Spleen (tissue), 11 donors: Measurements from ENCODE around the gene ST3GAL3. TPM values are rescaled to one million over a fixed set of nuclear protein-coding genes. Genes with fewer than 3 reads are reported as not detected.

ENCODE experiments used
- DNase-seq: peaks from one replicate; pipeline ENCODE4 v3.0.0-alpha.2; 2020
- H3K27ac ChIP-seq, 8 donors: fragments of 200-600 bp; sonication (generic) in 7 of 8; 1 replicate in 4 of 8; 2 replicates in 4 of 8; pipeline versions ENCODE4 v1.5.0 to v1.8.0; 2016 to 2021; ENCODE audit warnings: inconsistent platforms in 4 of 8, mild to moderate bottlenecking in 4 of 8, moderate library complexity in 1 of 8
- H3K27me3 ChIP-seq, 7 donors: fragments of 200-600 bp; sonication (generic) in 6 of 7; replicated peaks in 1 of 7; 1 replicate in 4 of 7; 2 replicates in 3 of 7; pipeline versions ENCODE4 v1.5.0 to v1.8.0; 2016 to 2021; ENCODE audit warnings: inconsistent platforms in 3 of 7, mild to moderate bottlenecking in 1 of 7
- H3K36me3 ChIP-seq, 6 donors: fragments of 200-600 bp; sonication (generic) in 5 of 6; 1 replicate in 4 of 6; 2 replicates in 2 of 6; pipeline versions ENCODE4 v1.5.0 to v1.8.0; 2016 to 2021; ENCODE audit warnings: inconsistent platforms in 2 of 6
- H3K4me1 ChIP-seq, 6 donors: fragments of 200-600 bp; sonication (generic) in 5 of 6; 1 replicate in 3 of 6; 2 replicates in 3 of 6; pipeline versions ENCODE4 v1.5.0 to v1.8.0; 2016 to 2021; ENCODE audit warnings: inconsistent platforms in 3 of 6
- H3K4me3 ChIP-seq, 8 donors: fragments of 200-600 bp; sonication (generic) in 7 of 8; 1 replicate in 4 of 8; 2 replicates in 4 of 8; pipeline versions ENCODE4 v1.5.0 to v1.8.0; 2016 to 2021; ENCODE audit warnings: inconsistent platforms in 4 of 8, mild to moderate bottlenecking in 4 of 8, moderate library complexity in 2 of 8
- H3K9me3 ChIP-seq, 8 donors: fragments of 200-600 bp; sonication (generic) in 7 of 8; 1 replicate in 4 of 8; 2 replicates in 4 of 8; pipeline versions ENCODE4 v1.5.0 to v1.8.0; 2016 to 2021; ENCODE audit warnings: inconsistent platforms in 4 of 8
- CTCF ChIP-seq, 11 experiments: fragments of 200-600 bp in 7 of 11; fragments of 450-650 bp in 4 of 11; sonication (generic) in 4 of 11; IDR thresholded peaks in 8 of 11; conservative IDR thresholded peaks in 3 of 11; 1 replicate in 7 of 11; 2 replicates in 4 of 11; pipeline versions ENCODE4 v1.4.0 to v1.8.0; 2016 to 2021; ENCODE audit warnings: antibody characterized with exemption in 11 of 11, inconsistent platforms in 4 of 11, mild to moderate bottlenecking in 1 of 11
- POLR2A ChIP-seq, 3 donors: fragments of 450-650 bp; IDR thresholded peaks; one replicate each; pipeline ENCODE4 v1.5.1; 2017; ENCODE audit warnings: antibody characterized with exemption in 3 of 3, mild to moderate bottlenecking in 1 of 3
- POLR2AphosphoS5 ChIP-seq, 3 donors: sonication (generic); formaldehyde crosslinking; IDR thresholded peaks; one replicate each; pipeline ENCODE4 v1.5.1; 2017; ENCODE audit warnings: antibody characterized with exemption in 3 of 3
- WGBS, 5 donors: extraction: QIAGEN DNeasy Blood & Tissue Kit in 3 of 5; methylation state at CpG; one replicate each; pipeline versions ENCODE4 v1.1.5 to v1.1.7; 2013 to 2018; 5-methylcytosine and 5-hydroxymethylcytosine counted together
- intact Hi-C: fragments of 100-400 bp; cut with DNase I; formaldehyde crosslinking; loops from one replicate; pipeline ENCODE4 v1.15.0; 2023; ENCODE audit warnings: low total_unique reads
- polyA plus RNA-seq, 3 donors: library from polyadenylated mRNA; stranded (reverse); fragments of 200-250 nt; gene quantifications; one replicate each; pipeline ENCODE4 v1.2.1, GENCODE V29; 2013
- total RNA-seq, 7 donors: library from RNA; depleted of rRNA in 3 of 7; stranded (reverse); fragments of >200 nt in 3 of 7; fragmentation: NEBNext Ultra II Directional in 4 of 7; extraction: Animal tissue kit (Norgen Biotek cat#: 25700) in 4 of 7; gene quantifications; one replicate each; pipeline versions ENCODE4 v1.1.0 to v1.2.1, GENCODE V29; 2016 to 2021
- donor health status: healthy with polysubstance abuse.
- donor health status: DM: no; HTN: no; CAD: no; lungs with moderate emphysema.
- donor health status: DM: no; HTN: no; CAD: no.
- donor health status: Bipolar disorder and iron deficiency.
- donor health status: healthy.
- donor health status: DM: no; HTN: no; CAD: no.
- donor health status: DM: yes; HTN: yes; CAD: no.

ST3GAL3 gene
- total and polyA plus RNA-seq, 10 donors, result 6.4 to 34.3 (median 21.0) TPM

DNA sequence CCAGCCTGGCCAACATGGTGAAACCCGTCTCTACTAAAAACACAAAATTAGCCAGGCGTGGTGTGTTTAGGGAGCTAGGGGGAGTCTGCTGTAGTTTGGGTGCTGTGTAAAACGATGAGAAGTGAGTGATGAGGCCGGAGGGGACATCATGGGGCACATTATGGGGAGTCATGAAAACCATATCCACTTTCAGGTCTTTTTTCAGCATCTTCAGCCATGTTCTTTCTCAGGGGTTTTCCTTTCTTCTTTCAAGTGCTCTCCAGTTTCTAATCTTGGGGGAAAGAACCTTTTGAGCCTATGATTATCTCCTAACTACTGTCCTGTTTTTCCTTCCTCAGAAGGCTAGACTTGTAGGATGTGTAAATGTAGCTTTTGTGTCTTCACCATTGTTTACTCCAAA is 43.0 kb upstream of the ST3GAL3 start:
- WGBS, 5 donors, result 73 to 94% (median 82%) methylated on average over 4 of the region's 4 CpGs
- Histone ChIP-seq H3K27ac (no peak overlapping the region), H3K4me3 (no peak overlapping the region)

DNA sequence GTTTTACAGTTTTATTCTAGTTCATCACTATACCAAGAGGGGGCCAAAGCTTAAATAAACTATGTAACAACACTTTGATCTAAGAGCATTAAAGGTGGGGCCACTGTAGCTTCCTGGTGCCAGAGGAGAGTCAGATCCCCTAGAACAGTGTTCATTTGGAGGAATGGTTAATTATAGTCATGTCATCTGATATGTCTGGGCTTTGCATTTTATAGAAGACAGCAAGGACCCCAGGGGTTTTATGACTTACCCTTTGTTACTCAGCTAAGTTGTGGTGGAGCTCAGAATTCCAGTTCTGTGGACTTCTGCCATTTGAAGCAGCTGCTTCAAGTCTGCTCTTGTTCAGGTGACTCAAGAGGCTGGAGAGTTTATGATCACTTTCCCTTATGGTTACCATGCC is 40.7 kb upstream of the ST3GAL3 start:
- Histone ChIP-seq H3K27ac (no peak overlapping the region), H3K36me3 (peaks cover 13 to 100% (median 100%) of the 10 kb centered on the region in 6 donors), H3K27me3 (no peaks in the 10 kb centered on the region), H3K4me1 (no peaks in the 10 kb centered on the region), H3K4me3 (no peak overlapping the region), H3K9me3 (no peaks in the 10 kb centered on the region)
- no peak for DNase-seq
- intact Hi-C loops, result no loop called here
- TF ChIP-seq POLR2A (IDR thresholded peaks at IDR 0.05) (no peak), CTCF (IDR thresholded peaks at IDR 0.05 in 8 of 11, conservative IDR thresholded peaks at IDR 0.05 in 3 of 11) (no peak), POLR2AphosphoS5 (IDR thresholded peaks at IDR 0.05) (no peak)

More for the DNA sequence above, 43.0 kb upstream of the ST3GAL3 start:
- DNase-seq, result no peak
- peaks cover 17 to 100% (median 98%) of the 10 kb centered on the region in 6 donors for H3K36me3 ChIP-seq
- no peaks in the 10 kb centered on the region for H3K9me3 ChIP-seq
- no peak for TF ChIP-seq CTCF (IDR thresholded peaks at IDR 0.05 in 8 of 11, conservative IDR thresholded peaks at IDR 0.05 in 3 of 11)
- no peak for TF ChIP-seq POLR2AphosphoS5 (IDR thresholded peaks at IDR 0.05)
- TF ChIP-seq POLR2A (IDR thresholded peaks at IDR 0.05), result no peak
- H3K27me3 ChIP-seq, result no peaks in the 10 kb centered on the region
- no peaks in the 10 kb centered on the region for H3K4me1 ChIP-seq
- intact Hi-C loops, result no loop called here

DNA sequence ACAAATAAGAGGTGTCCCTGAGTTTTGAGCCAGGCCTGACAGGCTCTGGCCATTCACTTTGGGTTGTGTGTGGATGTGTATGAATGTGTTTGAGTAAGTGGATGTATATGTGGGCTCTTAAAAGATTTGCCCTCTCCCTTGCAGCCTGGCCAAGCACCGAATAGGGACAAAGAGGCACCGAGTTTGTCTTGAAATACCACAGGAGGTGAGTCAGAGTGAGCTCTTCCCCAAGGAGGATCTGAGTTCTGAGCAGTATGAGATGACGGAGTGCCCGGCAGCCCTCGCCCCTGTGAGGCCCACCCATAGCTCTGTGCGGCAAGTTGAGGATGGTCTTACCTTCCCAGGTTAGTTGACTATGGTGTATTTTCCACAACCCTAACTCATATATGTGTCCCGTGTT is 38.4 kb upstream of the ST3GAL3 start:
- Histone ChIP-seq H3K4me1 (no peaks in the 10 kb centered on the region), H3K4me3 (no peak overlapping the region), H3K36me3 (peaks cover 7 to 100% (median 98%) of the 10 kb centered on the region in 6 donors), H3K27ac (no peak overlapping the region), H3K9me3 (no peaks in the 10 kb centered on the region), H3K27me3 (no peaks in the 10 kb centered on the region)
- no peak for DNase-seq
- TF ChIP-seq POLR2AphosphoS5 (IDR thresholded peaks at IDR 0.05) (no peak), CTCF (IDR thresholded peaks at IDR 0.05 in 8 of 11, conservative IDR thresholded peaks at IDR 0.05 in 3 of 11) (no peak), POLR2A (IDR thresholded peaks at IDR 0.05) (no peak)
- intact Hi-C loops, result no loop called here
- 90 to 96% (median 92%) methylated on average over 7 of the region's 7 CpGs for WGBS, 5 donors

DNA sequence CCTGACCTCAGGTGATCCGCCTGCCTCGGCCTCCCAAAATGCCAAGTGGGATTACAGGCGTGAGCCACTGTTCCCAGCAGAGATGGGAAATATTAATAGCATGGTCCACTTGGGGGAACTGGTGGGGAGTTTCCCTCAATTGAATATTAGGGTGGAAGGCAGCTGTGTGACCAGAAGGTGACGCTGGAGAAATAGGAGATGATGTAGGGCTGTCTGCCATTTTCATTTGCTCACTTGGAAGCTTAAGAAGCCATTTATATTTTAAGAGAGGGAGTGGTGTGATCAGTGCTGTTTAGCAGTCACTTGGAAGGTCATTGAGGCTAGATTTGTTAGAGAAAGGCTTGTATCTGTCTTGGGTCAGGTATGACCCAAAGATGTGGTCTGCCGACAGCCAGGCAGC is 37.5 kb upstream of the ST3GAL3 start:
- H3K9me3 ChIP-seq, result no peaks in the 10 kb centered on the region
- TF ChIP-seq CTCF (IDR thresholded peaks at IDR 0.05 in 8 of 11, conservative IDR thresholded peaks at IDR 0.05 in 3 of 11), result no peak
- no peaks in the 10 kb centered on the region for H3K27me3 ChIP-seq
- 91 to 99% (median 95%) methylated on average over 5 of the region's 5 CpGs for WGBS, 5 donors
- DNase-seq, result no peak
- intact Hi-C loops, result no loop called here
- no peak overlapping the region for H3K27ac ChIP-seq
- no peaks in the 10 kb centered on the region for H3K4me1 ChIP-seq
- no peak overlapping the region for H3K4me3 ChIP-seq
- peaks cover 7 to 100% (median 98%) of the 10 kb centered on the region in 6 donors for H3K36me3 ChIP-seq
